Kidney (tissue), 14 donors: ENCODE results near the gene NEK6. TPM values are rescaled to one million over a fixed set of nuclear protein-coding genes. Genes with fewer than 3 reads are reported as not detected.

Experiments used
- DNase-seq, 5 donors: peaks; one replicate each; pipeline ENCODE4 v3.0.0-alpha.2; 2013 to 2020
- FAIRE-seq: peaks from 2 replicates; lab custom pipeline; 2012; peaks lifted over from hg19 to GRCh38; lab: Jason Lieb, UNC
- H3K27ac ChIP-seq, 2 donors: one replicate each; pipeline ENCODE4 v1.7.0; 2013; ENCODE audit warnings: low read depth in 2 of 2, low read length in 2 of 2, inconsistent platforms in 1 of 2
- H3K27me3 ChIP-seq: one replicate; pipeline ENCODE4 v1.7.1; 2013; ENCODE audit warnings: low read length, inconsistent platforms; ENCODE audit not compliant: control insufficient read depth, insufficient read depth
- H3K36me3 ChIP-seq, 3 donors: one replicate each; pipeline versions ENCODE4 v1.7.0 to v1.7.1; 2013; ENCODE audit warnings: low read length in 3 of 3, control low read depth in 1 of 3, inconsistent platforms in 1 of 3; ENCODE audit not compliant: insufficient read depth in 3 of 3, control insufficient read depth in 2 of 3
- H3K4me1 ChIP-seq, 3 donors: one replicate each; pipeline versions ENCODE4 v1.7.0 to v1.7.1; 2013; ENCODE audit warnings: low read length in 3 of 3, inconsistent platforms in 1 of 3, low read depth in 1 of 3; ENCODE audit not compliant: control insufficient read depth in 2 of 3, insufficient read depth in 2 of 3
- H3K4me3 ChIP-seq, 3 donors: one replicate each; pipeline versions ENCODE4 v1.7.0 to v1.8.1; 2013; ENCODE audit warnings: low read length in 3 of 3, control low read depth in 1 of 3, inconsistent platforms in 1 of 3
- H3K9ac ChIP-seq, 3 donors: one replicate each; pipeline versions ENCODE4 v1.7.0 to v1.7.1; 2013; ENCODE audit warnings: low read length in 3 of 3, control low read depth in 1 of 3, inconsistent platforms in 1 of 3
- H3K9me3 ChIP-seq, 3 donors: one replicate each; pipeline versions ENCODE4 v1.7.0 to v1.7.1; 2013; ENCODE audit warnings: low read length in 3 of 3, control low read depth in 1 of 3, inconsistent platforms in 1 of 3; ENCODE audit not compliant: control insufficient read depth in 2 of 3, insufficient read depth in 1 of 3
- intact Hi-C: fragments of 100-400 bp; cut with DNase I; formaldehyde crosslinking; loops from one replicate; pipeline ENCODE4 v1.11.1; 2022
- polyA plus RNA-seq: library from polyadenylated mRNA; stranded (reverse); fragments of 350-450 nt; fragmentation: Illumina TruSeq; extraction: RNeasy Lipid Tissue Mini Kit (QIAGEN cat#74804); gene quantifications from one replicate; pipeline ENCODE4 v1.2.3, GENCODE V29; 2014; ENCODE audit warnings: low read depth, low replicate concordance; ENCODE audit not compliant: insufficient read depth
- total RNA-seq: library from RNA; stranded (reverse); fragmentation: NEBNext Ultra II Directional; extraction: Animal tissue kit (Norgen Biotek cat#: 25700); gene quantifications from one replicate; pipeline ENCODE4 v1.2.1, GENCODE V29; 2021
- TF ChIP-seq, protein P1 (sequence below): IDR thresholded peaks from 3 replicates; pipeline ENCODE4 v1.5.1; 2012; ENCODE audit warnings: mild to moderate bottlenecking, moderate library complexity, borderline replicate concordance; ENCODE audit not compliant: insufficient read depth; ENCODE audit errors: extremely low read depth
- donor health status: control.
- donor health status: control.
- donor health status: control.
- donor health status: control.
- donor health status: control.
- donor health status: DM: yes; HTN: yes; CAD: no.
- donor health status: Normal renal cell carcinoma (clear cell type).

The NEK6 gene
- total and polyA plus RNA-seq, 2 donors from 2014 or later = 14.9 to 82.1 TPM

DNA sequence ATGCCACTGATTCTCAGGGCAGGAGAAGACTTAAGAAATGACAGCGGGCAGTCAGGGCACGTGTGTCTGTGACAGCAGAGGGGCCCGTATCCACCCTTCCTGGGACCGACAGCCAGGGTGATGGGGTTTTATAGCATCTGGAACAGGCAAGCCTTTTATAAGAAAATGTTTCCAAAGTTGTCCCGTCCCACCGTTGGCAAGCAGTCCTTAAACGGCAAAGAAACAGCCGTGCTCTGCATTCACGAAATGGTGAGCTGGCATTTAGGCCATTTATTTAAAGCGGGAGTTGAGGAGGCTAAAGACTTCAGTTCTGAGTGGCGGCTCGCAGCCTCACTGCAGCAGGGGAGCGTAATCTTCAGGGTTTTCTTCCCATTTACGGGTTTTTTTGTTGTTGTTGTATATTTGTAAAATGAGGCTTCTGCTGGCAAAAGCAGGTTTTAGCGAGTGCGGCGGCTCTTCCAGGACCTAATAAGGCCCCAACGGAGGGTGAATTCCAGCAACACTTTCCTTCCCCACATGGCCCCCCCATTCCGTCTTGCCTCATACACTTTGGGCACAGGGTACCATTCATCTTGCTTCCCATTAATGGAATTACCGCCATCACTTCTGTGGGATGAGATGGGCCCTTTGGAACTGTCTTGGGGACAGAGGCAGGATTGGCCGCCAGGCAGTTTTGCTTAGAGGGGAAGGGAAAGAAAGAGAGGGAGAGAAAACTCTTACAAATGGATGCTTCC lies 15.8 kb downstream of the NEK6 start:
- H3K27ac ChIP-seq = no peak overlapping the region
- intact Hi-C loops = no loop called here
- TF ChIP-seq, protein P1, sequence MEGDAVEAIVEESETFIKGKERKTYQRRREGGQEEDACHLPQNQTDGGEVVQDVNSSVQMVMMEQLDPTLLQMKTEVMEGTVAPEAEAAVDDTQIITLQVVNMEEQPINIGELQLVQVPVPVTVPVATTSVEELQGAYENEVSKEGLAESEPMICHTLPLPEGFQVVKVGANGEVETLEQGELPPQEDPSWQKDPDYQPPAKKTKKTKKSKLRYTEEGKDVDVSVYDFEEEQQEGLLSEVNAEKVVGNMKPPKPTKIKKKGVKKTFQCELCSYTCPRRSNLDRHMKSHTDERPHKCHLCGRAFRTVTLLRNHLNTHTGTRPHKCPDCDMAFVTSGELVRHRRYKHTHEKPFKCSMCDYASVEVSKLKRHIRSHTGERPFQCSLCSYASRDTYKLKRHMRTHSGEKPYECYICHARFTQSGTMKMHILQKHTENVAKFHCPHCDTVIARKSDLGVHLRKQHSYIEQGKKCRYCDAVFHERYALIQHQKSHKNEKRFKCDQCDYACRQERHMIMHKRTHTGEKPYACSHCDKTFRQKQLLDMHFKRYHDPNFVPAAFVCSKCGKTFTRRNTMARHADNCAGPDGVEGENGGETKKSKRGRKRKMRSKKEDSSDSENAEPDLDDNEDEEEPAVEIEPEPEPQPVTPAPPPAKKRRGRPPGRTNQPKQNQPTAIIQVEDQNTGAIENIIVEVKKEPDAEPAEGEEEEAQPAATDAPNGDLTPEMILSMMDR = no peak
- H3K4me1 ChIP-seq = peaks cover 0 to 19% (median 6%) of the 10 kb centered on the region in 3 donors
- H3K36me3 ChIP-seq = no peaks in the 10 kb centered on the region
- no peak overlapping the region for H3K9ac ChIP-seq
- no peak for DNase-seq
- H3K9me3 ChIP-seq = no peaks in the 10 kb centered on the region
- FAIRE-seq = no peak
- no peak overlapping the region for H3K4me3 ChIP-seq
- H3K27me3 ChIP-seq = no peaks in the 10 kb centered on the region

DNA sequence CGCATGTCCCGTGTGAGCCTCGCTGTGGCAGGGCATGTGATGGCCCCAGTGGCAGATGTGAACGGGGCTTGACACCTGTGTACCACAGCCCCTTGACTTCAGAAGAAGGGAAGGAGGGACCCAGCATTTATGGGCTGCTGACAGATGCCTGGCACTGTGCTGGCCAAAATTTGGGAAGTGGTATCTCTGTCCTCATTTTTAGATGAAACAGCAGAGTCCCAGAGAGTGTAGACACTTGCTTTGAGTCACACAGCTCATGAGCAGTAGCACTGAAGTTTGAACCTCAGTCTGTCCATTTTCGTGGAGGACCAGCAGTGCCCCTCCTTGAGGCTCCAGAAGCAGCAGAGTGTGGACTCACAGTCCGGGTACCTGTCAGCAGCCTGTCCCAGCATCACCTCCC lies 16.5 kb downstream of the NEK6 start:
- no peaks in the 10 kb centered on the region for H3K36me3 ChIP-seq
- no peak overlapping the region for H3K9ac ChIP-seq
- H3K27me3 ChIP-seq = no peaks in the 10 kb centered on the region
- DNase-seq (no peak), FAIRE-seq (no peak)
- H3K4me1 ChIP-seq = peaks cover 0 to 19% (median 6%) of the 10 kb centered on the region in 3 donors
- no peak overlapping the region for H3K27ac ChIP-seq
- TF ChIP-seq, protein P1 = no peak
- intact Hi-C loops = no loop called here
- H3K4me3 ChIP-seq = no peak overlapping the region
- H3K9me3 ChIP-seq = no peaks in the 10 kb centered on the region

DNA sequence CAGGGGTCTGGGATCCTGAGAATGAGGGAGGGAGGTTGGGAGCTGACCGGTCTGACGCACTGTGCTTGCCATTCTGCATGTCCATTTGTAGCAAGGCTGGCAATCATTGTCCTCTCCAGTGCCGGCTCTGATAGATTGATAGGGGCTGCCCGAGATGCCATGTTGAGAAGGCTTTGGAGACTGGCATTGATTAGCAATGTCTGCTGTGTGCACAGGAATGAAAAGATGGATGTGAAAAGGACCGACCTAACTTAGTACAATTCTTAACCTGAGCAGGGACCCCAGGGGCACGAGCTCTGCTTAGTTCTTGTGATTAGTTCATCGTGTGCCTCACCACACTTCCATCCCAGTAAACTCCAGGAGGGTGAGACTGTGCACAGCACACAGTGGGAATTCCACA lies 17.0 kb downstream of the NEK6 start:
- FAIRE-seq (no peak), DNase-seq (no peak)
- H3K36me3 ChIP-seq = no peaks in the 10 kb centered on the region
- TF ChIP-seq, protein P1 = no peak
- H3K4me1 ChIP-seq = peaks cover 0 to 21% (median 10%) of the 10 kb centered on the region in 3 donors
- H3K9ac ChIP-seq = no peak overlapping the region
- no peak overlapping the region for H3K4me3 ChIP-seq
- no peaks in the 10 kb centered on the region for H3K9me3 ChIP-seq
- no peak overlapping the region for H3K27ac ChIP-seq
- intact Hi-C loops = no loop called here
- H3K27me3 ChIP-seq = no peaks in the 10 kb centered on the region
